RWPE2 (cell line): ENCODE measurements around the gene TMEM233.

ENCODE experiments used
- ATAC-seq: fragments of 200-7000 bp; cut with Tn5 transposase; 3 replicates; pipeline ENCODE4 v1.9.1; 2021; ENCODE audit warnings: low read depth
- DNase-seq: peaks from one replicate; pipeline ENCODE4 v3.0.0-alpha.2; 2020; ENCODE audit warnings: low spot score
- H3K27ac ChIP-seq: fragments of 450-650 bp; 2 replicates; pipeline ENCODE4 v1.5.1; 2017; ENCODE audit warnings: mild to moderate bottlenecking; ENCODE audit not compliant: poor library complexity, severe bottlenecking
- H3K27me3 ChIP-seq: fragments of 250-450 bp; sonication (Bioruptor Pico); 2 replicates; pipeline ENCODE4 v1.5.1; 2021; ENCODE audit warnings: mild to moderate bottlenecking, moderate library complexity; ENCODE audit not compliant: insufficient read depth, poor library complexity, severe bottlenecking
- H3K36me3 ChIP-seq: fragments of 250-450 bp; sonication (Bioruptor Pico); 2 replicates; pipeline ENCODE4 v1.5.1; 2020; ENCODE audit warnings: low read depth, mild to moderate bottlenecking, moderate library complexity
- H3K4me1 ChIP-seq: fragments of 250-450 bp; sonication (Bioruptor Pico); 2 replicates; pipeline ENCODE4 v1.5.1; 2021; ENCODE audit warnings: mild to moderate bottlenecking, moderate library complexity; ENCODE audit not compliant: insufficient read depth, poor library complexity, severe bottlenecking
- H3K4me3 ChIP-seq: fragments of 250-450 bp; sonication (Bioruptor Pico); 2 replicates; pipeline ENCODE4 v1.5.1; 2021; ENCODE audit warnings: mild to moderate bottlenecking, moderate library complexity; ENCODE audit not compliant: severe bottlenecking
- H3K9me3 ChIP-seq: fragments of 250-450 bp; sonication (Bioruptor Pico); 2 replicates; pipeline ENCODE4 v1.5.1; 2021; ENCODE audit warnings: mild to moderate bottlenecking, moderate library complexity; ENCODE audit not compliant: severe bottlenecking
- CTCF ChIP-seq: fragments of 450-650 bp; IDR thresholded peaks from one replicate; pipeline ENCODE4 v1.5.1; 2017; ENCODE audit warnings: mild to moderate bottlenecking, moderate library complexity; ENCODE audit not compliant: poor library complexity, severe bottlenecking

The TMEM233 gene

DNA sequence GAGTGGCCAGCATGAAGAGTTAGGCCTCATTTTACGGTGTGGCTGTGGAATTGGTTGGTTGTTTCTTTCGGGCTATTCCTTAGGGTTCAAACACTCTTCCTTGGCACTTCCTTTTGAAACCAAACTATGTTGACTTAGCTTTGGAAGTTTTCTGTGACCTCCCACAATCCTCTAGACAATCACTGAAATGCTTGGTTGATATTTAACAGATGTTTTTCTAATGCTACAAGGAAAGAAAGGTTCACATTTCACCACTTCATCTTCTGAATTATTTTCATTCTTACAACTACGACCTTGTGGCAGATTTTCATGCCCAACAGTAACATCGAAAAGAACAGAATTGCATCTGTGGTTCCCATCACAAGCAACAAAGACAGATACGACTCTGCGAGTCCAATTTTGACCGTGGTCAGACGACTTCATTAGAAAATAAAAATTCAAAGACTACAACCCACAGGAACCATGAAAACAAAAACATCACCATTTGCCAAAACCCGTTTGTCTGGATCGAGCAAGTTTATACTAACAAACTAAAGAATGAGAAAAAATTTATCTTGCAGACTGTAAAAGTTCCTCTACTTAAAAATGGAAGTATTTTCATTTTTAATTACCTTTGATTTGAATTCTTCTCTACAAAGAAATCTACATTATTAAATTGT is 91.3 kb downstream of the TMEM233 start:
- H3K27ac ChIP-seq = no peak overlapping the region
- no peaks in the 10 kb centered on the region for H3K4me1 ChIP-seq
- H3K9me3 ChIP-seq = no peaks in the 10 kb centered on the region
- DNase-seq (no peak), ATAC-seq (no peak)
- H3K36me3 ChIP-seq = peaks cover 25% of the 10 kb centered on the region
- no peak for TF ChIP-seq CTCF
- H3K27me3 ChIP-seq = no peaks in the 10 kb centered on the region
- no peak overlapping the region for H3K4me3 ChIP-seq

DNA sequence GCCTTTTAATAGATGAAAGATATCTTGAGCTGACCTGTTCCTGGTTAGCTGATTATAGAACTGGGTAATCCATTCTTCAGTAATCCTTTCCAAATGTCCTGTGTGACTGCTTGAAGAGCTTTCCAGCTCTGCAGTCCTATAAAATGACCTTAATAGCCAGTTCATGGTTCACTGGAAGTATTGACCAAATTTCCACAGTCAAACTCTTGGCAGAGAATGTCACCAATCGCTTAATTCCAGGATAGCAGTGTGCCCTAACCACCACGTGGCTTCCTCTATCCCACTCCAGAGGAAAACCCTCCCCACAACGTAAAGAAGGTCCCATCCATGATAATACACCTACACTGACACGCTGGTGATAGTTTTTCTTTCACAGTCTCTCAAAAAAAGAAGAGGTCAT is 91.8 kb downstream of the TMEM233 start:
- TF ChIP-seq CTCF = no peak
- Histone ChIP-seq H3K36me3 (peaks cover 25% of the 10 kb centered on the region; the same call in 1 of the 2 replicates), H3K27ac (no peak overlapping the region)

GRCh38 chr12:119686355-119686754 is 92.8 kb downstream of the TMEM233 start:
- no peak for TF ChIP-seq CTCF
- Histone ChIP-seq H3K9me3 (no peaks in the 10 kb centered on the region), H3K27me3 (no peaks in the 10 kb centered on the region), H3K4me3 (no peak overlapping the region), H3K36me3 (peaks cover 16% of the 10 kb centered on the region; the same call in 1 of the 2 replicates), H3K4me1 (no peaks in the 10 kb centered on the region), H3K27ac (no peak overlapping the region)
- no peak for DNase-seq
- no peak for ATAC-seq

More for the DNA sequence above, 91.8 kb downstream of the TMEM233 start:
- no peaks in the 10 kb centered on the region for H3K27me3 ChIP-seq
- H3K4me3 ChIP-seq = no peak overlapping the region
- H3K9me3 ChIP-seq = no peaks in the 10 kb centered on the region
- H3K4me1 ChIP-seq = no peaks in the 10 kb centered on the region
- no peak for ATAC-seq
- DNase-seq = no peak

- no peaks in the 10 kb centered on the region for H3K9me3 ChIP-seq
- no peaks in the 10 kb centered on the region for H3K27me3 ChIP-seq
- TF ChIP-seq CTCF = no peak
- DNase-seq = no peak
- H3K4me3 ChIP-seq = no peak overlapping the region
- no peak overlapping the region for H3K27ac ChIP-seq
- ATAC-seq = no peak
- H3K36me3 ChIP-seq = peaks cover 14% of the 10 kb centered on the region
- no peaks in the 10 kb centered on the region for H3K4me1 ChIP-seq
Observed at GRCh38 chr12:119686776-119687175, 93.2 kb downstream of the TMEM233 start.

GRCh38 chr12:119687406-119687805 is 93.8 kb downstream of the TMEM233 start:
- no peaks in the 10 kb centered on the region for H3K9me3 ChIP-seq
- TF ChIP-seq CTCF = no peak
- DNase-seq (no peak), ATAC-seq (no peak)
- H3K36me3 ChIP-seq = peaks cover 14% of the 10 kb centered on the region
- H3K27ac ChIP-seq = no peak overlapping the region
- H3K4me3 ChIP-seq = no peak overlapping the region
- peaks cover 2% of the 10 kb centered on the region for H3K4me1 ChIP-seq
- no peaks in the 10 kb centered on the region for H3K27me3 ChIP-seq
